GM12801 (cell line): ENCODE measurements around the gene CEP135.

ENCODE experiments used
- CTCF ChIP-seq: IDR thresholded peaks from one replicate; pipeline ENCODE4 v1.5.1; 2011; ENCODE audit warnings: control low read depth; ENCODE audit not compliant: insufficient read length; ENCODE audit errors: extremely low read depth

CEP135 gene

GRCh38 chr4:55993994-55994663 lies 45.4 kb downstream of the CEP135 start:
- TF ChIP-seq CTCF, result no peak

GRCh38 chr4:55996646-55997045 lies 47.9 kb downstream of the CEP135 start:
- no peak for TF ChIP-seq CTCF

GRCh38 chr4:56003606-56004005 lies 54.9 kb downstream of the CEP135 start:
- TF ChIP-seq CTCF, result no peak

GRCh38 chr4:56004235-56004634 lies 55.5 kb downstream of the CEP135 start:
- no peak for TF ChIP-seq CTCF

GRCh38 chr4:56007154-56007553 lies 58.4 kb downstream of the CEP135 start:
- TF ChIP-seq CTCF, result no peak

GRCh38 chr4:56008206-56008605 lies 59.5 kb downstream of the CEP135 start:
- TF ChIP-seq CTCF, result no peak

GRCh38 chr4:56026596-56026995 lies 77.9 kb downstream of the CEP135 start:
- TF ChIP-seq CTCF, result no peak
